ENCODE data around the gene PLPPR2.
"Not testable (repeated sequence)": the region's sequence is repeated elsewhere in the genome, so short reads cannot be mapped to it uniquely, and the experiment has no call there.

The PLPPR2 gene

DNA sequence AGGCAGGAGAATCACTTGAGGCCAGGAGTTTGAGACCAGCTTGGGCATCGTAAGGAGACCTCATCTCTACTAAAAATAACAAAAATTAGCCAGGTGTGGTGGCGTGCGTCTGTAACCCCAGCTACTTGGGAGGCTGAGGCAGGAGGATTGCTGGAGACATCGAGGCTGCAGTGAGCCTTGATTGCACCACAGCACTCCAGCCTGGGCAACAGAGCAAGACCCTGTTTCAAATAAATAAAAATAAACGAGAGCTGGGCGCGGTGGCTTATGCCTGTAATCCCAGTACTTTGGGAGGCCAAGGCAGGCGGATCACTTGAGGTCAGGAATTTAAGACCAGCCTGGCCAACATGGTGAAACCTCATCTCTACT, 15.1 kb upstream of the PLPPR2 start:
- not testable (repeated sequence) for DNase-seq (ENCODE audit: low read depth)

DNA sequence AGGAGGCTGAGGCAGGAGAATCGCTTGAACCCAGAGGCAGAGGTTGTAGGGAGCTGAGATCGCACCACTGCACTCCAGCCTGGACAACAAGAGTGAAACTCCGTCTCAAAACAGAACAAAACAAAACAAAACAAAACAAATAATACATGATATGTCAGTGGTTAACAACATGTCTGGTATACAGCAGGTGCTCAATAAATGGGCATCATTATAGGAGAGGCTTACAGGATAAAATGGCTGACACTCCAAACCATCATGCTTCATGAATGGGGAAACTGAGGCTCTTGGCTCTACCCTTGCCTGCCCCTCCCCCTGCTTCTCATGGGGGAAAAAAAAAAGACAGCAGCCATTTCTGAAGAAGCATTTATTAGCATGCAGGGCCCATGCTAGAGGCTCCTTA, 12.8 kb upstream of the PLPPR2 start:
- no peak for DNase-seq (ENCODE audit: low read depth)

DNA sequence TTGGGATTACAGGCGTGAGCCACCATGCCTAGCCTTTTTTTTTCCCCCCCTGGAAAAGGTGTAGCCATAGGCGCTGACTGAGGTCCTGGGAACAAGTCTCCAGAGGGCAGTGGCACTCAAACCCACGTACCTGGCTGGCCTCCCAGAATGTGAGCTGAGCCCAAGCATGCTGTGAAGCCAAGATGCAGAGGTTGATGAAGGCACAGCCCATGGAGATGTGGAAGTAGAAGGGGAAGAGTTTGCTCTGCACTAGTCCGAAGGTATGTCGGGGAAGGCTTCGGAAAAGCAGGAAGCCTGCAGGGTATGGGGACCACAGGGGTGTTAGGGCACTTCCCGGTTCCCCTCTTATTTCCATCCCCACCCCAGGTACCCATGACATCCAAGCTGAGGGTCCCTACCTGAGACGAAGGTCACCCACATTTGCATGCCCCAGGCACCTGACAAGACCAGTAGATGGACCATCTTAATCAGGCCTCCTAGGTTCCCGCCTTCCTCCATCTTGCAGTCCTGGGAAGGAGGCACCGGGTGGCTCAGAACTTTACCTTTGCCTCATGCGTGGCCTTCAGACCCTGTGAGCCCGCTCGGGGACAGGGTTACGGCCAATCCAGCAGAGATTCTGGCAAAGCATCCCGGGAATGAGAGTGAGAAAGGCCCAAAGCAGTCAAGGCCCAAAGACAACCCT, 10.0 kb upstream of the PLPPR2 start:
- DNase-seq (ENCODE audit: low read depth): no peak

DNA sequence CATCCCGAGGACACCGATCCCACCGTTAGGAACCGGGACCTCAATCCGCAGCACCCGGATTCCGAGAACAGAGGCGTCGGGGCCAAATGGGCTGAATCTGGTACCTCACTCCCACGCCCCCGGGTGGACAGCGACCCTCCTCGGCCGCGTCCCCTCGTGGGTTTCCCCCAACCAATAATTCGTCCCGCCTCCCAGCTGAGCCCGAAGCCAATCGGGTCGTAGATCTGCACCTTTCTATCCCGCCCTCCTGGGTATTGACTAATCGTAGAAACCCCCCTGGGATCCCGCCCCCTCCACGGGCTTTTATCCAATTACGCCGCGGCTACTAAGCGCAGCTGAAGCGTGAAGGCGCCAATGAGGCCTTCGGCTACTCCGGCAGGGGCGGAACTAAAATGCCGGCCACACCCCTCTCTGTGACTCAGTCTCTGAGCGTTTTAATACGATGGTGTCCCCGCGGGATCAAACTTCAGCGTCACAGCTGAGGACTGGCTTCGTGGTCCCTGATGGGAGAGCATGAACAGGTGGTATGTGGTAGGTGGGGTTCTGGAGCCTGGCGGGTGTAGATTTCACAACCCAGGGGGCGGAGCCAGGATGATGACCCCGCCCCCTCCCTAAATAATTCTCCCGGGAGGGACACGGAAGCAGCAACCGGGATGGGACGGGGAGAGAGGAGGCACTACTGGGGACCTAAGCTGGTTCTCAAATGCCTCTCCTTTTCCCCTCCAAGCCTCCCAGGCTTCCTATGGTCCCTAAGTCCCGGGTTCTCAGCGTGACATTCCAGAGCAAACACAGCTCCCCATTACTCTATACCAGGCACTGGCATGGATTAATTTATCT, 8.9 kb upstream of the PLPPR2 start, which contains the start of the genes CCDC159 and TMEM205:
TSS of gene CCDC159 (plus strand) at position 416 of the 837 bp plus-strand sequence. CDS start at position 504, 88 bp downstream.
TSS of gene TMEM205 (minus strand) at position 165 of the 837 bp plus-strand sequence. CDS start 649 bp downstream, outside the sequence.
- peak; percentile 99 for DNase-seq (ENCODE audit: low read depth)

DNA sequence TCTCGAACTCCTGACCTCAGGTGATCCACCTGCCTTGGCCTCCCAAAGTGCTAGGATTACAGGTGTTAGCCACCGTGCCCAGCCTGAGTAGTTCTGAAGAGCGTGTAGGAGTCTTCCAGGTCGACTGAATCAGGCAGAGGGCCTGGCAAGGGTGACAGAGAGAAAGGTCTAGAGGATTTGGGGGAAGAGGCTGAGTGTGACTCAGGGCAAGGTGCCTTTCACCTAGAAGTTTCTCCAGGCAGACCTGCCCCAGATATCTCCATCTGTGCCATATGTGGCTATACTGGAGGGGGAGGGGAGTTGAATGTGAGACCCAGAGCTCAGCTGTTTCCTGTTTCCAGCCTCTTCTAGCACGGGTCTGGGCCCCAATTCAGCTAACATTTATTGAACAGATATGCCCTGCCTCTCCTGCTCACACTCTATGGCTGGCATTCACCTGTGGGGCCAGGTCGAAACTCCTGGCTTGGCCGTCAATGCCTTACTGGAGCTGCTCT, 7.6 kb upstream of the PLPPR2 start:
- no peak for DNase-seq (ENCODE audit: low read depth)

DNA sequence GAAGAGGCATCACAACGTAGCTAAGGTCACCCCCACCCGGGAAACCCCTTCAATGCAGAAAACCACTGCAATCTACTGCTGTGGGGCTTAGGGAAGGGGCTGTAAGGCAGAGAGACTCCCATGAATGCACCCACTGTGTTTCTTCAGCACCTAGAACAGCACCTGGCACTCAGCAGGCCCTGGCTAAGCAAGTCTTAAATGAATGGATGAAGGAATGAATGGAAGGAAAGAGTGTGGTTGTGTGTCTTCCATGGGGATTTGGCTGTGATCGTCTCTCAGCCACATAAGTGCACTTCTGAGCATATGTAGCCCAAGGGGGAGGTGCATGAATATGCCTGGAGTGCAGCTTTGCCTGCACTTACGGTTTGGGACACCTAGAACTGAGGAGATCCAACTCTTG, 6.1 kb upstream of the PLPPR2 start:
- DNase-seq (ENCODE audit: low read depth): no peak

DNA sequence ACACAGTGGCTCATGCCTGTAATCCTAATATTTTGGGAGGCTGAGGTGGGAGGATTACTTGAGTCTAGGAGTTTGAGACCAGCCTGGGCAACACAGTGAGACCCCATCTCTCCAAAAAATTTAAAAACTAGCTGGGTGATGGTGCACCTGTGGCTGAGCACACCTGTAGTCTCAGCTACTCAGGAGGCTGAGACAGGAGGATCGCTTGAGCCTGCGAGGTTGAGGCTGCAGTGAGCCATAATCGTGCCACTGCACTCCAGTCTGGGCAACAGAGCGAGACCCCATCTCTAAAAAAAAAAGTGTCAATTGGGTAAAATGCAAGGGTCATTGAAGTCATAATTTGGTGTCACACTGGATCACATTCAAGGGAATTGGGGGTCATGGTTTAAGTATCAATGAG, 1.1 kb upstream of the PLPPR2 start:
- not testable (repeated sequence) for DNase-seq (ENCODE audit: low read depth)

DNA sequence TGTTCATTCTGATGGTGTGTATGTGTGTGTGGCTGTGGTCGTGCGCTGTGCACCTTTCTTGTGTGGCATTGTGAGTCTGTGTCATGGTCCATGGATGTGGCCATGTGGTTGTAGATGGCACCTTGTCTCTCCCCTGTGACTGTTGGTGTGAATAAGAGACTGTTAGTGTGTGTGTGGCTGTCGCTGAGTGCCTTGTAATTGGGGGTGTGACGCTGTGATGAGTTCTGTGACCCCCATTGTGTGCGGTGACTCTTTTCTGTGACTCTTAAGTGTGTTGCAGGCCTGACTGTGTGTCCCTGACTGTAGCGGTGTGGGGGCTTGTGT, 804 bp downstream of the PLPPR2 start:
- no peak for DNase-seq (ENCODE audit: low read depth)

DNA sequence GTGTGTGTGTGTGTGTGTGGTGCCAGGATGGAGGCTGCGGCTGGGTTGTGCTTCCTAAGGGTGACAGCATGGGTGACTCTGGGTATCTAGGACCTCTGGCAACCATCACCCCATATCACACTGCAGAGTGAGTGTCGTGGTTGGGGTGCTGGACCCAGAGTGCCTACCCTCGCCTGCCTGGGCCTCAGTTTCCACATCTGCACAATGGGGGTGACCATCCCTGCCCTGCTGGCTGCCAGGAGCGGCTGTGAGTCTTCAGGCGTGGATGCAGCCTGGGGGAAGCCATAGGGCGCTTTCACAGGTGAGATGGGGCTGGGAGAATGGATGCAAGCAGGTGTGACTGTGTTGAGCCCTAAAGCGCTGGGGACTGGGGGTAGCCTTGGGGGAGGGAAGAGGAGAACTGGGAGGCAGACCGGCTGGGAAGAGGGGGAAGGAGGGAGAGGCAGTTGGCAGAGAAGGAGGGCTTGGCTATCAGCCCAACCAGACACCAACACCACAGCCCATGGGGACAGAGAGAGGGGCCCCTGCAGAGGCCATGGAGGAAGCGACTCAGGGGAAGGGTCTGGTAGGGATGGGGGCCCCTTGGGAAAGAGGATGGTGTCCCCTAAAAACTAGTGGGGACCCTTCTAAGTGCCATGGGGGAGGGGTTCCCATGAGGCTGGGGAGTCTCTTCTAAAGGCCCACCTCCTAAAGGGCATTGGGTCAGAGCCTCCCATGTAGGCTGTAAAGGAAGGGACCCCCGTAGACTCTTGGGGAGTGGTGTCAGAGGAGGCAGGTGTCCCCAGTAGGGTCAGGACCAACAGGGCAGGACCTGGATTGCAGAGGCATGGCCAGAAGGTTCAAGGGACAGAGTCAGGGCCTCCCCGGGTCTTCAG, 1.7 kb downstream of the PLPPR2 start:
- no peak for DNase-seq (ENCODE audit: low read depth)

DNA sequence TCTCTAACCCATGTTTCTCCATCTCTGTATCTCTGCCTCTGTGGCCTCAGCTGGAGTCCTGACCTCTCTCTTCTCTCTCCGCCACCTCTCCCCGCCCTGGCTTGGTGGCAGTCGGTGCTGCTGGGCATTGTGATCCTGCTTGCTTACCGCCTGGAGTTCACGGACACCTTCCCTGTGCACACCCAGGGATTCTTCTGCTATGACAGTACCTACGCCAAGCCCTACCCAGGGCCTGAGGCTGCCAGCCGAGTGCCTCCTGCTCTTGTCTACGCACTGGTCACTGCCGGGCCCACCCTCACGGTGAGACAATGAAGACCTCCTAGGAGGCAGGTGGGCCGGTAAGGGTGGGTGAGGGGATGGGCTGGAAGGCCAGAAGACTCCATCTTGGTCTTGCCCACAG, 4.2 kb downstream of the PLPPR2 start:
- DNase-seq (ENCODE audit: low read depth): no peak

DNA sequence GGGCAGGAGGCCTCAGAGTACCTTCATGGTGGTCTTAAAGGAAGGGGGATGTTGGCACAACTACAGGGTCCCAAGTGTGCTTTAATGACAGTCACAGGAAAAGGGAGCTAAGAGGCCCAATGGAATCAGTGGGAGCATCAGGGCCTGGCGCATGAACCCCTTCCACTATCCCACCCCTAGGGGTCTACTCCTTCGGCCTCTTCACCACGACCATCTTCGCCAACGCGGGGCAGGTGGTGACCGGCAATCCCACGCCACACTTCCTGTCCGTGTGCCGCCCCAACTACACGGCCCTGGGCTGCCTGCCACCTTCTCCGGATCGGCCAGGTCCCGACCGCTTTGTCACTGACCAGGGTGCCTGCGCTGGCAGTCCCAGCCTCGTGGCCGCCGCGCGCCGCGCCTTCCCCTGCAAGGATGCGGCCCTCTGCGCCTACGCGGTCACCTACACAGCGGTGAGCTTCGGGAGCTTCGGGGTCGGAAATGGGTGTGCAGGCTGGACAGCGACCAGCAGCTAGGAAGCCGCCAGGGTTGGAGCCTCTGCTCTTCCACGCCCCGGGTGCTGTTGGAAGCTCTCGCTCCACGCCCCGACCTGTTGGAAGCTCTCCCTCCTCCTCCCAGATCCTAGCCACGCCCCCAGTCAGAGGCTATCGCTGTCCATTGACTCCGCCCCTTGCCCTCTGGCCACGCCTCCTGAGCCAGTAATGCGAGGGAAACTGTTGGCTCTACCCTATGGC, 6.0 kb downstream of the PLPPR2 start:
- DNase-seq (ENCODE audit: low read depth): no peak

DNA sequence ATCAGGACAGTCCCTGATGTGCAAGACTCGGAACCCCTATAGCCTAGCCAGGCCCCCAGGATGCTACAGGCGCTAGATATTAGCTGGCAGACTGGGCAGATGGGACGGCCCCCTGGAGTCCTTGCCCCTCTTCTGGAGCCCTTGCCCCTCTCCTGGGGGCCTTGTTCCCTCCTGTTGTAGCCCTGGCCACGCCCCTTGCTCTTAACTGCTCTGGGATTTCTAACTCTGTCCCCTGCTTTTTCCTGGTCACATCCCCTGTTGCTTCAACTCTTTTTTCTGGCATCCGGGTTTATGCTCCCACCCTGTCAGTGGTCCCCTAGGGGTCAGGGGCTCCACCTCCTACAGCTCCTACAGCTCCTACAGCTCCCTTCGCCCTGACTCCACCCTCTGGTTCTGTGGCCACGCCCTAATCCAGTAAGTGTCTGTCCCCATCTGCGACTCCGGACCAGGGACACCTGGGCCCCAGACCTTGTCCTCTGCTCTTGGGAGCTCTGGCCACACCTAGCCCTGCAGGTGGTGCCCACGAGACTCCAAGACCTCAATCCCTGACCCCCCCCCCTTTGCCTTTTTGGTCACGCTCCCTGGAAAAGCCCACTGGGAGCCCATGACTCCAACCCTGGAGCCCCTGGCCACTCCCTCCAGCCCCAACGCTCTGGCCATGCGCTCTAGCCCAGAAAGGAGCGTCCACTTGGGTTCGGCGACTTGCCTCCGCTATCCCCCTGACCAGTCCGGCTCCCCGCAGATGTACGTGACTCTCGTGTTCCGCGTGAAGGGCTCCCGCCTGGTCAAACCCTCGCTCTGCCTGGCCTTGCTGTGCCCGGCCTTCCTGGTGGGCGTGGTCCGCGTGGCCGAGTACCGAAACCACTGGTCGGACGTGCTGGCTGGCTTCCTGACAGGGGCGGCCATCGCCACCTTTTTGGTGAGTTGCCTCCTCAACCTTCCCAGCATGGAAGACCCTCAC, 6.8 kb downstream of the PLPPR2 start:
- DNase-seq (ENCODE audit: low read depth): no peak

DNA sequence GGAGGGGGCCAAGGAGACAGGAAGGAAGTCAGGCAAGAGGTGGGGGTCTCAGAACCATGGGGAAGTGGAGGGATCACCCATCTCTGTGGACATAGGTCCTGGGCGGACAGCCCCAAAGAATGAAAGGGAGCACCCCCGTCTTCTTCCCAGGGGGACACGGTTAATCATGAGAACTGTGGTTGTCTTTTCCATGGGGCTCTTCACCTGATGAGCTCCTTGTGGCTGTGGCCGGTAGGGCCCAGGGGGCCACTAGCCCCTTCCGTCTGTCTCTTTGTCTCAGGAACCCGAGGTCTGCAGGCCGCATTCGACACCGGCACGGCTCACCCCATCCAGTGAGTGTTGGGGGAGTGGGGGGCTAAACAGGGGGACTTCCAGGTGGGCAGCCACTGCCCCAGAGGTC, 8.6 kb downstream of the PLPPR2 start:
- no peak for DNase-seq (ENCODE audit: low read depth)

DNA sequence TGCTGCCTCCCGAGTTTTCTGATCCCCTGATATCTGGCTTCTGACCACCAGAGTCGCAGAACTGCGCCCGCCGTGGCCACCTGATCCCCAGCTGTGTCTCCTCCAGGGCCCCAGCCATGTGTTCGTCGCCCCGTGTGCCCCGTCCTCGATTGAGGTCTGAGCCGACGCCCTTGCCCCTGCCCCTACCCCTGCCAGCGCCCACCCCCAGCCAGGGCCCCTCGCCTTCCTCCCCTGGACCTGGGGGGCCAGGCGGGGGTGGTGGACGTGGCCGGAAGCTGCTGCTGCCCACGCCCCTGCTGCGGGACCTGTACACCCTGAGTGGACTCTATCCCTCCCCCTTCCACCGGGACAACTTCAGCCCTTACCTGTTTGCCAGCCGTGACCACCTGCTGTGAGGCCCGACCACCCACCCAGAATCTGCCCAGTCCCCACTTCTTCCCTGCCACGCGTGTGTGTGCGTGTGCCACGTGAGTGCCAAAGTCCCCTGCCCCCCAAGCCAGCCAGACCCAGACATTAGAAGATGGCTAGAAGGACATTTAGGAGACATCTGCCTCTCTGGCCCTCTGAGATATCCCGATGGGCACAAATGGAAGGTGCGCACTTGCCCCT, 9.2 kb downstream of the PLPPR2 start:
- no peak for DNase-seq (ENCODE audit: low read depth)

DNA sequence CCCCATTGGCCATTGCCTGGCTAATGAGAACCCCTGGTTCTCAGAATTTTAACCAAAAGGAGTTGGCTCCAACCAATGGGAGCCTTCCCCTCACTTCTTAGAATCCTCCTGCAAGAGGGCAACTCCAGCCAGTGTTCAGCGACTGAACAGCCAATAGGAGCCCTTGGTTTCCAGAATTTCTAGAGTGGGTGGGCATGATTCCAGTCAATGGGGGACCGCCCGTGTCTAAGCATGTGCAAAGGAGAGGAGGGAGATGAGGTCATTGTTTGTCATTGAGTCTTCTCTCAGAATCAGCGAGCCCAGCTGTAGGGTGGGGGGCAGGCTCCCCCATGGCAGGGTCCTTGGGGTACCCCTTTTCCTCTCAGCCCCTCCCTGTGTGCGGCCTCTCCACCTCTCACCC, 9.7 kb downstream of the PLPPR2 start:
- DNase-seq (ENCODE audit: low read depth): no peak

DNA sequence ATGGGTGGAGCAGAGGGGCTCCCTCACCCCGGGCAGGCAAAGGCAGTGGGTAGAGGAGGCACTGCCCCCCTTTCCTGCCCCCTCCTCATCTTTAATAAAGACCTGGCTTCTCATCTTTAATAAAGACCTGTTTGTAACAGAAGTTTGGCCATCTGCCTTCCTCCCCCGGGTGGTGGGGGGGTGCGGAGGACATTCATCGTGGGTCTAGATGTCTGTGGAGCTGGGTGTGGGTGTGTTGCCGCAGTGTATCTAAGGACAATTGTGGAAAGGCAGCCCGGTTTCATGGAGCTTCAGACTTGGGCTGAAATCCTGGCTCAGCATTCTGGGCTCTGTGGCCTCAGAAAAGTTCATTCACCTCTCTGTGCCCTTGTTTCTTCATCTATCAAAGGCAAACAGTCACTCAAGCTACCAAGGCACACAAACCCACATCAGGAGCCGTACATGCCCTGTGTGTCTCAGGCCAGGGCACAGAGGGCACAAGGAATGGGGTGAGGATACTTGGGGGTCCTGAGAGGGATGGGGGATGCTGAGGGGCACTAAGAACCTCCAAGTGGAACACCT, 10.4 kb downstream of the PLPPR2 start:
- no peak for DNase-seq (ENCODE audit: low read depth)

DNA sequence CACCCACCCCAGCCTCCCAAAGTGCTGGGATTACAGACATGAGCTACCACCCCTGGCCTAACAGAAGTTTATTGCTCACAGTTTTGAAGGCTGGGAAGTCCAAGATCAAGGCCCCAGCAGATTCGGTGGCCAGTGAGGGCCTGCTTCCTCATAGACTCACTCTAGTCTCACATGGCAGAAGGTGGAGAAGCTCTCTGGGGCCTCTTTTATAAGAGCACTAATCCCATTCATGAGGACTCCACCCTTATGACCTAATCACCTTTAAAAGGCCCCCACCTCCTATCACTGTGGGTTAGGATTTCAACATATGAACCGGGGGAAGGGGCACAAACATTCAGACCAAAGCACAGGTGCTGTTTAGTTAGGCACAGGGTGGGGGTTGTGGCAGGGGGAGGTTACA, 12.3 kb downstream of the PLPPR2 start:
- no peak for DNase-seq (ENCODE audit: low read depth)

DNA sequence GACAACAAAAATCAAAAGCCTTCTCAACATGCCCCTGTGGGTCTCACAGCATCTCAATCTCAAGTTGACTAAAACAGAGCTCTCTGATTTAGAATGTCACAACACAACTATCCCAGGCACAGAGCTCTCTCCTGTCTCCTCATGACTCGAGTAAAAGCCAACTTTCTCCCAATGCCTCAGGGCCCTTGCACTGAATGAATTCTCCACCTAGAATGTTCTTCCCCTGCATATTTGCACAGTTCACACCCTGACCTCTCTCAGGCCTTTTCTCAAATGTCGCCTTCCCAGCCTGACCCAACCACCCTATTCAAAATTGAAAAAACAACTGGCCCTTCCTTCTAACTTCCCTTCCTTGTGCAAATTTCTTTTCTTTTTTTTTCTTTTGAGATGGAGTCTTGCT, 15.5 kb downstream of the PLPPR2 start:
- DNase-seq (ENCODE audit: low read depth): no peak

DNA sequence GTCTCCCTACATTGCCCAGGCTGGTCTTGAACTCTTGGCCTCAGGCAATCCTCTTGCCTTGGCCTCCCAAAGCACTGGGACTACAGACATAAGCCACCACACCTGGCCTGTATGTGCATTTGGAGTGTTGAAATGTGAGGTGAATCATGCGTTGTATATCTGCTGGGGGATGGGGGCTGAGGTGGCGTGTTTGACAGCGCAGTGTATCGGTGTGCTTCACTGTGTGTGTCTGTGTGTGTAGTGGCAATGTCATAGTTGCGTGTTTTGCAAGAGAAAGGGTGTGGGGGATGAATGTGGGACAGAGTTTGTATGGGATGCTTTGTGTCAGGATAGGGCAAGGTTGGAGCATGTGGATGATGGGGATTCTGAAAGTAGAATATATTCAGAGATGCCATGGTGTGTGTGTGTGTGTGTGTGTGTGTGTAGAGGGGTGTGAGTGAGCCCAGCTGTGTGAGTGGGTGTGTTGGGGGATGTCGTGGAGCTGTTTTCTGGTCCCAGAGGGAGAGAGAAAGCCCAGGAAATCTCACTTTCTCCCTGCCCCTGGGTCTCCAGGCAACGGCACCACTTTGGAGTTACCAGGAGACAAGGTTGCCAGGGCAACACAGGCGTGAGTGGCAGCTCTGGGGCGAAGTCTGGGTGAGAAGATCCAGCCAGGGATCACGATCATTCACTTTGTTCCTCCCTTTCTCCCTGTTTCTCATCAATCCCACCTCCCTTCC, 18.1 kb downstream of the PLPPR2 start:
- DNase-seq (ENCODE audit: low read depth): no peak
